Motor neuron (in vitro differentiated cells): ENCODE data around the gene BLACAT1. TPM values are rescaled to one million over a fixed set of nuclear protein-coding genes. Genes with fewer than 3 reads are reported as not detected.
"Not testable (repeated sequence)": the region's sequence is repeated elsewhere in the genome, so short reads cannot be mapped to it uniquely, and the experiment has no call there.

ENCODE experiments used
- ATAC-seq, 8 experiments: fragments of 200-7000 bp; cut with Tn5 transposase; replicated peaks in 6 of 8; 2 replicates each; pipeline ENCODE4 v1.8.0; 2021; ENCODE audit warnings: mild to moderate bottlenecking in 8 of 8, moderate library complexity in 8 of 8
- H3K27ac ChIP-seq, 2 donors: fragments of 250-450 bp; sonication (Bioruptor Pico); 2 replicates each; pipeline ENCODE4 v1.9.0; 2021; ENCODE audit warnings: antibody characterized with exemption in 2 of 2, mild to moderate bottlenecking in 2 of 2, moderate library complexity in 1 of 2
- H3K4me1 ChIP-seq, 2 donors: fragments of 250-450 bp; sonication (Bioruptor Pico); replicated peaks in 1 of 2; 2 replicates each; pipeline ENCODE4 v1.6.1; 2021; ENCODE audit warnings: antibody characterized with exemption in 2 of 2, mild to moderate bottlenecking in 2 of 2, moderate library complexity in 1 of 2
- H3K4me3 ChIP-seq, 5 donors: fragments of 250-450 bp; sonication (Bioruptor Pico); 2 replicates each; pipeline ENCODE4 v1.9.0; 2021; ENCODE audit warnings: antibody characterized with exemption in 5 of 5, mild to moderate bottlenecking in 5 of 5, moderate library complexity in 4 of 5
- WGBS, 10 experiments: fragments of 450-650 bp; shearing (Covaris generic); methylation state at CpG; one replicate each; pipeline ENCODE4 v1.0.0; 2022; 5-methylcytosine and 5-hydroxymethylcytosine counted together
- in situ Hi-C, 9 experiments: fragments of 400-800 bp; cut with MboI; loops; one replicate each; pipeline ENCODE4 v1.15.0; 2021; ENCODE audit warnings: low sequenced_read_pairs in 9 of 9, low pct_unique_long_range_greater_than_20kb in 2 of 9; ENCODE audit not compliant: unreplicated experiment in 9 of 9
- total RNA-seq, 8 experiments: library from RNA; unstranded; fragments of 300-600 nt; gene quantifications; 2 replicates each; pipeline versions ENCODE4 v1.2.3 to v1.2.4, GENCODE V29; 2022

Gene BLACAT1
- total RNA-seq, 8 experiments from 2014 or later: 0.10 to 5.9 (median 2.2) TPM; not detected in 1

GRCh38 chr1:205441318-205441633 is 14.6 kb downstream of the BLACAT1 start:
- Histone ChIP-seq H3K27ac (peak overlapping the region; percentile 64), H3K4me3 (no peak overlapping the region), H3K4me1 (peaks cover 72 to 85% of the 10 kb centered on the region in 2 donors)
- no peak for ATAC-seq
- in situ Hi-C loops: no loop called here
- 20 to 92% (median 58%) methylated on average over 1 to 5 of the region's 6 CpGs; no CpG with 5 or more reads in 4 of the 10 experiments for WGBS, 10 experiments

- peak overlapping the region; percentile 64 for H3K27ac ChIP-seq
Measured at GRCh38 chr1:205440476-205441317, 15.1 kb downstream of the BLACAT1 start.

GRCh38 chr1:205440121-205440475 is 15.7 kb downstream of the BLACAT1 start:
- ATAC-seq: no peak
- in situ Hi-C loops: no loop called here
- WGBS, 10 experiments: 0 to 100% (median 88%) methylated on average over 1 to 4 of the region's 5 CpGs; no CpG with 5 or more reads in 4 of the 10 experiments
- peaks cover 72 to 85% of the 10 kb centered on the region in 2 donors for H3K4me1 ChIP-seq
- no peak overlapping the region for H3K4me3 ChIP-seq
- no peak overlapping the region for H3K27ac ChIP-seq

More at GRCh38 chr1:205440476-205441317, 15.1 kb downstream of the BLACAT1 start:
- H3K4me1 ChIP-seq: peaks cover 72 to 85% of the 10 kb centered on the region in 2 donors
- ATAC-seq: peak; percentile 46 to 93 (median 88)
- 23 to 100% (median 65%) methylated on average over 1 to 10 of the region's 15 CpGs; no CpG with 5 or more reads in 2 of the 10 experiments for WGBS, 10 experiments
- in situ Hi-C loops: no loop called here
- H3K4me3 ChIP-seq: no peak overlapping the region

- H3K4me1 ChIP-seq: peaks cover 58 to 79% of the 10 kb centered on the region in 2 donors
- in situ Hi-C loops: no loop called here
- peak in 4 of 8 experiments; percentile 21 to 78 (median 37) for ATAC-seq
Measured at GRCh38 chr1:205438213-205439158, 17.4 kb downstream of the BLACAT1 start.

GRCh38 chr1:205437570-205437969 is 18.3 kb downstream of the BLACAT1 start:
- H3K4me1 ChIP-seq: peaks cover 52 to 70% of the 10 kb centered on the region in 2 donors
- H3K27ac ChIP-seq: no peak overlapping the region
- 96 to 100% (median 100%) methylated on average over 2 of the region's 2 CpGs; no CpG with 5 or more reads in 7 of the 10 experiments for WGBS, 10 experiments
- ATAC-seq: no peak
- in situ Hi-C loops: no loop called here
- no peak overlapping the region for H3K4me3 ChIP-seq

More at GRCh38 chr1:205438213-205439158, 17.4 kb downstream of the BLACAT1 start:
- Histone ChIP-seq H3K27ac (no peak overlapping the region), H3K4me3 (no peak overlapping the region)
- 20 to 91% (median 72%) methylated on average over 1 to 10 of the region's 13 CpGs; no CpG with 5 or more reads in 2 of the 10 experiments for WGBS, 10 experiments

GRCh38 chr1:205436776-205437410 is 19.0 kb downstream of the BLACAT1 start:
- no peak overlapping the region for H3K4me3 ChIP-seq
- in situ Hi-C loops: no loop called here
- peak in 3 of 8 experiments; percentile 79 to 86 (median 81) for ATAC-seq

GRCh38 chr1:205435578-205436573 is 20.0 kb downstream of the BLACAT1 start:
- H3K4me3 ChIP-seq: no peak overlapping the region
- peaks cover 39 to 59% of the 10 kb centered on the region in 2 donors for H3K4me1 ChIP-seq
- peak in 5 of 8 experiments; percentile 84 to 90 (median 89) for ATAC-seq
- WGBS, 10 experiments: 0 to 88% (median 37%) methylated on average over 3 to 7 of the region's 11 CpGs; no CpG with 5 or more reads in 3 of the 10 experiments
- H3K27ac ChIP-seq: peak overlapping the region; percentile 20 to 61
- in situ Hi-C loops: no loop called here

More at GRCh38 chr1:205436776-205437410, 19.0 kb downstream of the BLACAT1 start:
- 50 to 93% (median 83%) methylated on average over 1 to 3 of the region's 5 CpGs; no CpG with 5 or more reads in 6 of the 10 experiments for WGBS, 10 experiments
- Histone ChIP-seq H3K27ac (no peak overlapping the region), H3K4me1 (peaks cover 45 to 63% of the 10 kb centered on the region in 2 donors)

GRCh38 chr1:205434738-205435137 is 21.1 kb downstream of the BLACAT1 start:
- Histone ChIP-seq H3K4me3 (no peak overlapping the region), H3K4me1 (peaks cover 44 to 59% of the 10 kb centered on the region in 2 donors), H3K27ac (no peak overlapping the region)
- whole genome bisulfite sequencing, 10 experiments: 11 to 91% (median 80%) methylated on average over 1 to 6 of the region's 6 CpGs; no CpG with 5 or more reads in 3 of the 10 experiments
- ATAC-seq: no peak
- in situ Hi-C loops: no loop called here

GRCh38 chr1:205432692-205433091 is 23.2 kb downstream of the BLACAT1 start:
- ATAC-seq, H3K27ac ChIP-seq, in situ Hi-C loops, H3K4me3 ChIP-seq: not testable (repeated sequence)
- 14 to 100% (median 82%) methylated on average over 1 of the region's 1 CpG; no CpG with 5 or more reads in 6 of the 10 experiments for WGBS, 10 experiments
- H3K4me1 ChIP-seq: peaks cover 38 to 59% of the 10 kb centered on the region in 2 donors

GRCh38 chr1:205432116-205432515 is 23.7 kb downstream of the BLACAT1 start:
- ATAC-seq: no peak
- no peak overlapping the region for H3K27ac ChIP-seq
- H3K4me1 ChIP-seq: peaks cover 38 to 59% of the 10 kb centered on the region in 2 donors
- 0 to 52% (median 42%) methylated on average over 1 to 2 of the region's 2 CpGs; no CpG with 5 or more reads in 5 of the 10 experiments for WGBS, 10 experiments
- H3K4me3 ChIP-seq: no peak overlapping the region
- in situ Hi-C loops: no loop called here

- in situ Hi-C loops: no loop called here
- Histone ChIP-seq H3K4me1 (peaks cover 31 to 47% of the 10 kb centered on the region in 2 donors), H3K27ac (peak overlapping the region in 1 of 2 donors; percentile 52), H3K4me3 (peak overlapping the region in 4 of 5 donors; percentile 14 to 36 (median 28))
- 0 to 40% (median 25%) methylated on average over 1 to 17 of the region's 32 CpGs; no CpG with 5 or more reads in 2 of the 10 experiments for WGBS, 10 experiments
- peak; percentile 52 to 95 (median 69) for ATAC-seq
Measured at GRCh38 chr1:205430696-205431305, 25.0 kb downstream of the BLACAT1 start.
